NCI-H510A (cell line): ENCODE data around the gene PLPPR2.
"Not testable (repeated sequence)": the region's sequence is repeated elsewhere in the genome, so short reads cannot be mapped to it uniquely, and the experiment has no call there.

Source experiments
- DNase-seq: peaks from one replicate; lab custom pipeline; 2025; lab: John Stamatoyannopoulos, UW

PLPPR2 gene

GRCh38 chr19:11373166-11373884, 18.1 kb downstream of the PLPPR2 start:
- peak; percentile 76 for DNase-seq

DNA sequence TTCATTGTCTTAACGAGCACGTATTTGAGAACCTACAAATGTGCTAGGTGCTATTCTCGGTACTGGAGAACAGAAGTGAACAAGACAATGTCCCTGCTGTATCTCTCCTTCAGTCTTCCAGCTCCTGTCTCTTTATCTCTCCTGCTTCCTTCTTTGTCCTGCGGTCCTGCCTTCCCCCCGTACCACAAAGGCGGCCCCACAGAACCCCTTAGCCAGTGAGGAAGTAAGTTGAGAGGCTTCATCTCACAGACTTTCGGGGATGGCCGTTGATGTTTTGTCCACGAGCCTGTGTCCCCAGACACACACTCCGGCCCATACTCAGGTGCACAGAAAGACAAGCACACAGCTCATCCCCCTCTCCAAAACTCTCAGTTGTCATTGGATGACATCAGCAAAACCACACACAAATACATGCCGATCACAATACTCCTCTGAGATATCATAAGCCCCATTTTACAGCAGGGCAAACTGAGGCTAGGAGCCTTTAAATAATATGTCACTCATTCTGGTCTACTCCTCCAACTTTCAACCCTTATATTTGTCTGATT, 18.7 kb downstream of the PLPPR2 start:
- no peak for DNase-seq

- peak; percentile 98 for DNase-seq
These were observed 19.4 kb downstream of the PLPPR2 start, which contains the start of gene SWSAP1 for GRCh38 chr19:11374433-11375142. SWSAP1 (plus strand) TSS chr19:11374666; CDS start chr19:11374681, 15 bp downstream.

- DNase-seq, result peak; percentile 73
These were observed 20.1 kb downstream of the PLPPR2 start for GRCh38 chr19:11375143-11375948.

GRCh38 chr19:11377237-11377636, 22.0 kb downstream of the PLPPR2 start:
- DNase-seq, result no peak

DNA sequence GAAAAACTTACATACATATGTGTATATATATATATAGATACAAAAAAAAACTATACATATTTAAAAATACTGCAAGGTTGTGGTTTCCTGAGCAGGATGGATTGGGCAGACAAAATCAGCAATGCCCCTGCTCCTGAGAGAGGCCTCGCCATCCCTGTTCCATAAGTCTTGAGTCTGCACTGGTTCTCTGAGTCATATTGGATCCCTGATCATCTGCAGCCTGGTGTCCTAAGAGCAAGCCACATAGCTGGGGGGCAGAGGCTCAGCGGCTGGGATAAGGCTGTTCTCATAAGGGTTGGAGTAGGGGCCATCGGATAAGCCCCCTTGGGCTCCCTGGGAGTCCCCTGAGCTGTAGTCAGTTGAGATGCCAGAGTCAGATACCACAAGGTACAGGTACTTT, 22.5 kb downstream of the PLPPR2 start:
- DNase-seq, result no peak

DNA sequence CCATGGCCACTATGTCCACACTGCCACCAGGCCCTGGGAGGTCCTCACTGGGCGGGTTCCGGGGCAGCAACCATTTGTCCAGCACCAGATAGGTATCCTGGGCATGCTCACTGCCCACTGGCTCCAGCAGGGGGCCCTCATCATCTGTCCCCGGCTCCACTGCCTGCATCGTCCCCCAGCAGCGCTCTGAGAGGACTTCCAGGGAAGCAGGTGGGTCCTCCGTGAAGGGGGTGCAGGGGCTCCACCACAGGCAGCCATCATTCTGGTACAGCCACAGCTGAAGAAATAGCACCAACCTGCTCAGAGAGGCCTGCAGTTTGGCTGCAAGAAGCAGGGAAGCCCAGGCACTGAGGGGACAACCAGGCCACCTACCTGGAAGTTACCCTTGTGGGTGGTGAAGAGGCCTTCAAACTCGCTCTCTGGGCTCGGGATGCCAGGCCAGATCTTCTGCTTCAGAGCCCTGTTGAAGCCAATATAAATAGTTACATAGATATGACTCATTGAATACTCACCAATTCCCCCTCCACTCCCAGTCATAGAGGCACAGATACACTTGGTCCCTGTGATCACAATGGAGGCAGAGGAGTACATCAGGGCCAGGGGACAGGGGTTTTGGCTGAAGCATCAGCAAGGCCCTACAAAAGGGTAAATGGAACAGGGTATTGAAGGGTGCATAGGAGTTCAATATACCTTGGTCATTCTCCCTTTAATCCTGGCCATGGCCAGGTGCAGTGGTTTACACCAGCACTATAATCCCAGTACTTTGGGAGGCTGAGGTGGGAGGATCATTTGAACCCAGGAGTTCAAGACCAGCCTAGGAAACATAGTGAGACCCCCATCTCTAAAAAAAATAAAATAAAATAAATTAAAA, 23.3 kb downstream of the PLPPR2 start:
- peak; percentile 36 for DNase-seq

DNA sequence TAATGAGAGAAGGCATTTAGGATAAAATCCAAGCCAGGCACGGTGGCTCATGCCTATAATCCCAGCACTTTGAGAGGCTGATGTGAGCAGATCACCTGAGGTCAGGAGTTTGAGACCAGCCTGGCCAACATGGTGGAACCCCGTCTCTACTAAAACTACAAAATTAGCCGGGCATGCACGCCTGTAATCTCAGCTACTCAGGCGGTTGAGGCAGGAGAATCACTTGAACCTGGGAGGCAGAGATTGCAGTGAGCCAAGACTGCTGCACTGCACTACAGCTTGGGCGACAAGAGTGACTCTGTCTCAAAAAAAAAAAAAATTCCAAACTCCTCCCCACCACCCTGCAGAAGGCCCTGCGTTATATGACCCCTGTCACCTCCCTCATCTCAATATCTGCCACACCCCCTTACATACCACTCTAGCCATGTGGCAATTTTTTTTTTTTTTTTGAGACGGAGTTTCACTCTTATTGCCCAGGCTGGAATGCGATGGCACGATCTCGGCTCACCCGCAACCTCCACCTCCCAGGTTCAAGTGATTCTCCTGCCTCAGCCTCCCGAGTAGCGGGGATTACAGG, 24.1 kb downstream of the PLPPR2 start:
- DNase-seq, result not testable (repeated sequence)

DNA sequence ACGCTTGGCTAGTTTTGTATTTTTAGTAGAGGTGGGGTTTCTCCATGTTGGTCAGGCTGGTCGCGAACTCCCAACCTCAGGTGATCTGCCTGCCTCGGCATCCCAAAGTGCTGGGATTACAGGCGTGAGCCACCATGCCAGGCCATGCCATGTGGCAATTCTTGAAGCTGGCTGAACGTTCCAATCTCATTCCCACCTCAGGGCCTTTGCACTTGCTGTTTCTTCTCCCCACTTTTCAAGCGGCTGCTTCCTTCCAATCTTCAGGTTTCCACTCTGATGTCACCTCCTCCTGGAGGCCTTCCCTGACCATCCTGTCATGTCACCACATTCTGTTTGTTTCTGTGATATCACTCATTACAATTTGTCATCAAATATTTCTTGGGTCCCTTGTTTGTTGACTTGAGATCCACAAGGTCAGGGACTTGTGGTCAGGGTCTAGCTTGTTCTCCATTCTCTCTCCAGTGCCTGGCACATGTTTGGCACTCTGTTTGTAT, 24.7 kb downstream of the PLPPR2 start:
- DNase-seq, result no peak

GRCh38 chr19:11380653-11381537, 25.7 kb downstream of the PLPPR2 start:
- no peak for DNase-seq

GRCh38 chr19:11382898-11383705, 27.9 kb downstream of the PLPPR2 start:
- DNase-seq, result peak; percentile 63

DNA sequence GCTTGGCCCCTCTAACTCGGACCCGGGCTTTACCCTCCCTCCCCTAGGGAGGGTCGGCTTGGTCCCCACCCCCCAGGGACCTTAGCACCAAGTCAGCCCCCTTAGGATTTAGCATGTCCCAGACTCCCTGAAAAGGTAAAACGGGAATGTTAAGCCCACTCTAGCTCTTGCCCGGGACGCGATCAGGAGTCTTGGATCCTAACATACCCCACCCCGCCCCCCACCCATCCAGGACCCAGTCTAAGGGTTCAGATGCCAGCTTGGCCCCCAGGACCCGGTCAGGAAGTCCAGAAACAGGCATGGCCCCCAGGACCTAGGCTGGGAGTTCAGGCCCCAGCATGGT, 28.4 kb downstream of the PLPPR2 start:
- no peak for DNase-seq

DNA sequence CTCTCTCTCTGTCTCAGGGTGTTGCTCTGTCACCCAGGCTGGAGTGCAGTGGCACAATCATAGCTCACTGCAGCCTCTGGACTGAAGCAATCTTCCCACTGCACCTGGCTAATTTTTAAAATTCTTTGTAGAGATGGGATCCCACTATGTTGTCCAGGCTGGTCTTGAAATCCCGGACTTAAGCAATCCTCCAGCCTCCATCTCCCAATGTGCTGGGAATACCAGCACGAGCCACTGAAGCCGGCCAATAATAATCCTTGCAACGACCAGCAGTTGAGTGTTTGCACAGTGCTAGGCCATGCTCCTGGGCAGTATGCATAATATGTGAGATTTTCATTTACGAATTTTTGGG, 29.5 kb downstream of the PLPPR2 start:
- DNase-seq, result no peak

DNA sequence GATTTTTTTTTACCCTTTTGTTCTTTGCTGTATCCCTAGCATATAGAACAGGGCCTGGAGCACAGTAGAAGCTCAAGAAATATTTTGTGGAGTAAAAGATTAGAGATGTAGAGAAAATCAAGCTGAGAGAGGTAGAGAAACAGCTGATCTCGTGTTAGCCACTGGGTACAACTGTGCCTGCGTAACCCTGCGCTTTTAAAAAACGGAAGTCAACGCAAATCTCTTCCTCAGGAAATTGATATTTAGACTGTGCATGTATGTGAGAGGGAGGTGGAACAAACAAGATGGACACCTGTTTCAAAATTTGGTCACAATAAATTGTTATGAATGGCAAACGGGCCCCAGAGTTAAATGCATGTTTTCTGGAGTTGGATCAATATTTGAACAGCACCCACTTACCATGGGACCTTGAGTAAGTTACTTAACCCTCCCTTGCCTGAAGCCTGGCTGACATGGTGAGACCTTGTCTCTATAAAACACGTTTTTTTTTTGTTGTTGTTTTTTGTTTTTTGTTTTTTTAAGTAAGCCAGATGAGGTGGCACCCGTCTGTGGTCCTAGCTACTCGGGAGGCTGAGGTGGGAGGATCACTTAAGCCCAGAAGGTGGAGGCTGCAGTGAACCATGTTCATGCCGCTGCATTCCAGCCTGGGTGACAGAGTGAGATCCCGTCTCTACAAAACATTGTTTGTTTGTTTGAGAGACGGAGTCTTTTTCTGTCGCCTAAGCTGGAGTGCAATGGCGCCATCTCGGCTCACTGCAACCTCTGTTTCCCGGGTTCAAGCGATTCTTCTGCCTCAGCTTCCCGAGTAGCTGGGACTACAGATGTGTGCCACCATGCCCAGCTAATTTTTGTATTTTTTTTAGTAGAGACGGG, 32.2 kb downstream of the PLPPR2 start:
- DNase-seq, result no peak

DNA sequence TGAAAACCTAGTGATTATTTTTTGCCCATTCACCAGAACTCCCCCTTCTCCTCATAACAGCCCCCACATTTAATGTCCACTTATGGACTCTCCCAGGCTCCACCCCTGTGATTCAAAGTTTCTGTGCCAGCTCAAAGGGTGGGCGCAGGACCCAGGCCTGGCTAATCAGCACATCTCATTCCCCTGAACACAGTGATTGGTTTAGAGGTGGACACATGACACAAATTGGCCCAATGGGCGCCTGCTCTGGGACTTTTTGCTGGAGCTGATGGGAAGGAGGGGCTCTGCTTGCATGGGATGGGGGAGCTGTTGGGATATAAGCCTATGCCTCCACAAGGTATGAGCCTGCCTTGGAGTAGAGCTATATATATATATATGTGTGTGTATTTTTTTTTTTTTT, 35.1 kb downstream of the PLPPR2 start:
- no peak for DNase-seq

- no peak for DNase-seq
These were observed 35.9 kb downstream of the PLPPR2 start for GRCh38 chr19:11390933-11391680.

DNA sequence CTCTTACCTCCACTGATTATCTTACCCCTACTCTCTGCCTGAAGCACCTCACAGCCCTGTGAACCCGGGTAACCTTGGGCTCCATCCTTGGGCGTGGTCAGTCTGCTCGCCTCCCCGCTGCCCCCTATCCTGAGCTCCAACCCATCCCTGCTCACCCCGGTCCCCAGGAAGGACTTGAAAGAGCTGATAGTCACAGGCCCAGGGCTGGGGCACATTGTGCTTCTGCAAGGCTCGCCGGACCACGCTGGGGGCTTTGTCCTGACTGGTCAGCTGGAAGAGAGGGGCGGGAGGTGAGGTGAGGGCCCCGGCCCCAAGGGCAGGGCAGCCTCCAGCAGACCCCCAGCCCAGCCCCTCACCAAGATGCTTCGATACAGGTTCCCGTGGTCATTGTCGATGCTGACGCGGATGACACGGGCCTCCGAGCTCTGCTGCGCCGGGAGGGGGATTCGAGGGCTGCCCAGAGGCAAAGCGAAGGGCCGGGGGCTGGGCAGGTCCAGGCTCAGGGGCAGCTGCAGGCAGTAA, 41.9 kb downstream of the PLPPR2 start:
- no peak for DNase-seq
